ENCODE measurements around the gene ACAA2. TPM values are rescaled to one million over a fixed set of nuclear protein-coding genes. Genes with fewer than 3 reads are reported as not detected.

The ACAA2 gene
- total and polyA plus RNA-seq, 10 of the 15 experiments (the other 5 are each of a cell fraction or from before 2014, with no cell fraction given): 43.1 to 134 (median 64.6) TPM

DNA sequence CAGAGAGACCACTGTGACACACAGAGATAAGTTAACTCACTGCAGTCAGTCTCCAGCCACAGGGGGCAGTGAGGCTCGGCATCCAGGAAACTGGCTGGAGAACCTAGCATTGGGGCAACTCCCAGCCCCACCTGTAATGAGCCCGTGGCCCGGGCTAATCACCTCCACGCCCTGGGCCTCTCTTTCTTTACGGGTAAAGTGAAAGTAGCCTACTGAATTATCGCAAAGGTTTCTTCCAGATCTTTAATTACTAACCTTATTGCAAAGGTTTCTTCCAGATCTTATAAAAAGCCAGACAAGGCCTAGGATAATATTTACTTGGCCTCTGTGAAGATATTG, 45.7 kb upstream of the ACAA2 start:
- SMC1A ChIA-PET (ENCODE audit: uncharacterized antibody, unreplicated experiment): interaction anchor here (0.6 to 8.7 kb wide), 18 partner anchors 14 to 1184 kb away, joined by 3 to 63 read pairs (median 3); partner anchors contain the start of gene C18orf32
- no TSS peak for BruUV-seq (replicated peaks)
- Histone ChIP-seq H4K20me1 (ENCODE audit: control insufficient read depth, insufficient read depth) (no peaks in the 10 kb centered on the region; the same call in 1 of the 2 replicates), H3K36me3 (ENCODE audit: control insufficient read depth in 2 of 2, insufficient read depth in 2 of 2, low read length in 1 of 2) (no peaks in the 10 kb centered on the region), H3K4me1 (ENCODE audit: control insufficient read depth, insufficient read depth, low read length) (no peaks in the 10 kb centered on the region), H3K79me2 (ENCODE audit: control insufficient read depth, insufficient read depth, low read length) (no peaks in the 10 kb centered on the region), H2AFZ (ENCODE audit: control insufficient read depth, low read depth, low read length) (no peak overlapping the region), H3K4me2 (ENCODE audit: control insufficient read depth, insufficient read depth) (no peak overlapping the region), H3K27ac (ENCODE audit: control insufficient read depth, insufficient read depth) (no peak overlapping the region), H3K9me3 (replicated peaks; ENCODE audit: control insufficient read depth, insufficient read depth, low read length) (no peaks in the 10 kb centered on the region), H3K9ac (ENCODE audit: control insufficient read depth, insufficient read depth, low read length) (no peak overlapping the region), H3K4me3 (no peak overlapping the region), H3K27me3 (replicated peaks in 1 of 2; ENCODE audit: control insufficient read depth in 2 of 2, insufficient read depth in 2 of 2, low read length in 1 of 2) (no peaks in the 10 kb centered on the region; a peak in 1 of 4 replicates)
- ATAC-seq (peak; percentile 21), FAIRE-seq (no peak), DNase-seq (ENCODE audit: low read depth, low spot score) (no peak)
- POLR2A ChIA-PET: no interaction called here
- CTCF ChIA-PET: interaction anchor here (0.6 to 10.0 kb wide), 30 partner anchors 8 to 569 kb away, joined by 3 to 177 read pairs (median 4); no protein-coding TSS in a partner anchor
- TF ChIP-seq YY1 (IDR thresholded peaks at IDR 0.05; ENCODE audit: low read depth, low read length): no peak
- TF ChIP-seq HDAC6 (IDR thresholded peaks at IDR 0.05; ENCODE audit: unreplicated experiment): no peak
- RAD21 ChIA-PET (ENCODE audit: unreplicated experiment): interaction anchor here (0.9 to 3.2 kb wide), 14 partner anchors 10 to 498 kb away, joined by 3 to 26 read pairs (median 4); no protein-coding TSS in a partner anchor
- in situ Hi-C loops (cut with MboI) (loop anchor here (5.0 kb wide), 3 partner anchors 302 to 1182 kb away; no protein-coding TSS in a partner anchor), intact Hi-C loops (cut with micrococcal nuclease; ENCODE audit: unreplicated experiment) (loop anchor here (2.0 to 5.0 kb wide), 3 partner anchors 72 to 1182 kb away; no protein-coding TSS in a partner anchor)
- 31% methylated on average over 6 of the region's 6 CpGs for WGBS (ENCODE audit: insufficient coverage, insufficient replicate concordance, low lambda C conversion rate, missing lambda C conversion rate)

DNA sequence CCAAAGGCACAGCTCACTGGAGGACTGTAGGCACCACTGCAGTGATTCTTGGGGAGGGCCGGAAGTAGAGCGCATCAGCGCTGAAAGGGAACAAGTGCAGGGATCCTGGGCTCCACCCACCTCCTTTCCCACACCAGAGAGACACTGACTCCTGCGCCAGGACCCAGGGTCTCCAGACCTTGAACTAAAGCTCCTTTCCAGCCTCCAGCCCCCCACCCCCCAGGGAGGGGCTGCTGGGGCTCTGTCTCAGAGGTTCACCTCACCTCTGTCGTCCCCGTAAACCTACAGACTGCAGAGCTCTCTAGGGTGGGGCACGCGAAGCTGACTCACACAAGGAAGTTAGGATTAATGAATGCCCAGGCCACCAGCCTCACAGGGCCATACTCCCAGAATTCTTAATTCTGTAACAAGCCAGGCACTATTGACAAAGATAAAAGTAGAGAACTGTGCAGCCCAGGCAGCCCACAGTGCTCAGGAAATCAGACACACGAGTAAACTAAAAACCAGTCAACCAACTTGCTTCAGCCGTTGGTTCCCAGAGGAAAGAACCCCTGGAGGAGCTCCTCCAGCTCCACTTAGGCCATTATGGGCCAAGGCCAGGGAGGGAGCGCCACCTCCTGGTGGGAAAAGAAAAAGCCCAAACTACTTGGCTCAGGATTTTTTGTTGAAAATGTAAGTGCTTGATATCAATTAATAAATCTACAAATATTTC, 45.1 kb upstream of the ACAA2 start:
- ATAC-seq (peak; percentile 70), FAIRE-seq (no peak), DNase-seq (ENCODE audit: low read depth, low spot score) (no peak)
- Histone ChIP-seq H2AFZ (ENCODE audit: control insufficient read depth, low read depth, low read length) (no peak overlapping the region), H3K36me3 (ENCODE audit: control insufficient read depth in 2 of 2, insufficient read depth in 2 of 2, low read length in 1 of 2) (no peaks in the 10 kb centered on the region), H3K4me2 (ENCODE audit: control insufficient read depth, insufficient read depth) (no peak overlapping the region), H3K4me1 (ENCODE audit: control insufficient read depth, insufficient read depth, low read length) (no peaks in the 10 kb centered on the region), H3K9ac (ENCODE audit: control insufficient read depth, insufficient read depth, low read length) (no peak overlapping the region), H3K9me3 (replicated peaks; ENCODE audit: control insufficient read depth, insufficient read depth, low read length) (no peaks in the 10 kb centered on the region), H3K27ac (ENCODE audit: control insufficient read depth, insufficient read depth) (no peak overlapping the region), H3K27me3 (replicated peaks in 1 of 2; ENCODE audit: control insufficient read depth in 2 of 2, insufficient read depth in 2 of 2, low read length in 1 of 2) (no peaks in the 10 kb centered on the region; a peak in 1 of 4 replicates), H4K20me1 (ENCODE audit: control insufficient read depth, insufficient read depth) (no peaks in the 10 kb centered on the region; the same call in 1 of the 2 replicates), H3K4me3 (no peak overlapping the region), H3K79me2 (ENCODE audit: control insufficient read depth, insufficient read depth, low read length) (no peaks in the 10 kb centered on the region)
- intact Hi-C loops (cut with micrococcal nuclease; ENCODE audit: unreplicated experiment): loop anchor here (1.0 to 5.0 kb wide), 5 partner anchors 71 to 1181 kb away; no protein-coding TSS in a partner anchor
- no TSS peak for BruUV-seq (replicated peaks)
- SMC1A ChIA-PET (ENCODE audit: uncharacterized antibody, unreplicated experiment): interaction anchor here (0.6 to 8.7 kb wide), 17 partner anchors 13 to 1183 kb away, joined by 3 to 63 read pairs (median 3); partner anchors contain the start of gene C18orf32
- 34% methylated on average over 11 of the region's 11 CpGs for WGBS (ENCODE audit: insufficient coverage, insufficient replicate concordance, low lambda C conversion rate, missing lambda C conversion rate)
- RAD21 ChIA-PET (ENCODE audit: unreplicated experiment): interaction anchor here (0.6 to 3.2 kb wide), 16 partner anchors 11 to 499 kb away, joined by 3 to 26 read pairs (median 4); no protein-coding TSS in a partner anchor
- in situ Hi-C loops (cut with MboI): loop anchor here (5.0 kb wide), 3 partner anchors 301 to 1181 kb away; no protein-coding TSS in a partner anchor
- CTCF ChIA-PET: interaction anchor here (0.5 to 10.0 kb wide), 32 partner anchors 10 to 832 kb away, joined by 3 to 177 read pairs (median 4); no protein-coding TSS in a partner anchor
- POLR2A ChIA-PET: no interaction called here
- no peak for TF ChIP-seq MYC (IDR thresholded peaks at IDR 0.05; ENCODE audit: insufficient read depth, insufficient read length, insufficient replicate concordance, low read length, severe bottlenecking)
- no peak for TF ChIP-seq IRF4 (IDR thresholded peaks at IDR 0.05; ENCODE audit: low read depth, low read length)
- no peak for TF ChIP-seq EGR1 (IDR thresholded peaks at IDR 0.05; ENCODE audit: borderline replicate concordance in 1 of 2, low read depth in 2 of 2, low read length in 2 of 2)
- TF ChIP-seq SPI1 (IDR thresholded peaks at IDR 0.05; ENCODE audit: borderline replicate concordance, insufficient read depth, low read depth, low read length): no peak
- TF ChIP-seq RAD21 (IDR thresholded peaks at IDR 0.05; ENCODE audit: insufficient read depth, low read depth, low read length): peak; percentile 99
- TF ChIP-seq SMC3 (IDR thresholded peaks at IDR 0.05; ENCODE audit: borderline replicate concordance, low read length): peak; percentile 94
- no peak for TF ChIP-seq IKZF2 (IDR thresholded peaks at IDR 0.05)
- TF ChIP-seq, protein P1, sequence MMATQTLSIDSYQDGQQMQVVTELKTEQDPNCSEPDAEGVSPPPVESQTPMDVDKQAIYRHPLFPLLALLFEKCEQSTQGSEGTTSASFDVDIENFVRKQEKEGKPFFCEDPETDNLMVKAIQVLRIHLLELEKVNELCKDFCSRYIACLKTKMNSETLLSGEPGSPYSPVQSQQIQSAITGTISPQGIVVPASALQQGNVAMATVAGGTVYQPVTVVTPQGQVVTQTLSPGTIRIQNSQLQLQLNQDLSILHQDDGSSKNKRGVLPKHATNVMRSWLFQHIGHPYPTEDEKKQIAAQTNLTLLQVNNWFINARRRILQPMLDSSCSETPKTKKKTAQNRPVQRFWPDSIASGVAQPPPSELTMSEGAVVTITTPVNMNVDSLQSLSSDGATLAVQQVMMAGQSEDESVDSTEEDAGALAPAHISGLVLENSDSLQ (IDR thresholded peaks at IDR 0.05): no peak
- TF ChIP-seq HCFC1 (IDR thresholded peaks at IDR 0.05; ENCODE audit: low read length): no peak
- no peak for TF ChIP-seq HDAC2 (IDR thresholded peaks at IDR 0.05)
- TF ChIP-seq YY1 (IDR thresholded peaks at IDR 0.05; ENCODE audit: low read depth, low read length): peak; percentile 66
- no peak for TF ChIP-seq BACH1 (IDR thresholded peaks at IDR 0.05; ENCODE audit: borderline replicate concordance)
- TF ChIP-seq TCF7 (IDR thresholded peaks at IDR 0.05; ENCODE audit: borderline replicate concordance): no peak
- no peak for TF ChIP-seq CREB1 (IDR thresholded peaks at IDR 0.05; ENCODE audit: low read depth)
- no peak for TF ChIP-seq NFYB (IDR thresholded peaks at IDR 0.05; ENCODE audit: insufficient read depth, low read depth, low read length)
